NAMALWA (cell line): Measurements from ENCODE around the gene TMEM204.

Experiments used
- DNase-seq: peaks from one replicate; pipeline ENCODE4 v3.0.0-alpha.2; 2015; ENCODE audit warnings: low spot score

The TMEM204 gene

GRCh38 chr16:1533443-1533951 is at the start of gene TMEM204:
Gene TMEM204, plus strand, starts transcription at chr16:1533666. Its CDS starts 610 bp downstream, at chr16:1534276.
- no peak for DNase-seq

GRCh38 chr16:1485847-1486496 is 47.5 kb upstream of the TMEM204 start:
- DNase-seq: no peak

GRCh38 chr16:1486551-1487390 is 46.7 kb upstream of the TMEM204 start:
- no peak for DNase-seq

GRCh38 chr16:1487395-1488053 is 45.9 kb upstream of the TMEM204 start:
- no peak for DNase-seq

GRCh38 chr16:1488054-1488601 is 45.3 kb upstream of the TMEM204 start:
- no peak for DNase-seq

- no peak for DNase-seq
Observed at GRCh38 chr16:1488619-1489018, 44.8 kb upstream of the TMEM204 start, which contains the start of gene PTX4. Gene PTX4, minus strand, starts transcription at chr16:1488944. Its CDS starts 35 bp downstream, at chr16:1488909.

- DNase-seq: no peak
Observed at GRCh38 chr16:1489077-1489476, 44.4 kb upstream of the TMEM204 start.

- DNase-seq: no peak
Observed at GRCh38 chr16:1491327-1491726, 42.1 kb upstream of the TMEM204 start.

GRCh38 chr16:1492082-1492922 is 41.2 kb upstream of the TMEM204 start:
- no peak for DNase-seq

GRCh38 chr16:1492923-1493745 is 40.3 kb upstream of the TMEM204 start, which contains the start of gene TELO2:
Gene TELO2, plus strand, starts transcription at chr16:1493360. Its CDS starts 922 bp downstream, at chr16:1494282.
- peak; percentile 89 for DNase-seq

GRCh38 chr16:1493746-1494094 is 39.7 kb upstream of the TMEM204 start:
- peak; percentile 43 for DNase-seq

GRCh38 chr16:1494129-1494640 is 39.3 kb upstream of the TMEM204 start:
- peak; percentile 20 for DNase-seq

- no peak for DNase-seq
Observed at GRCh38 chr16:1494711-1495110, 38.8 kb upstream of the TMEM204 start.

- DNase-seq: no peak
Observed at GRCh38 chr16:1495211-1495888, 38.1 kb upstream of the TMEM204 start.

- no peak for DNase-seq
Observed at GRCh38 chr16:1495889-1496262, 37.6 kb upstream of the TMEM204 start.

GRCh38 chr16:1496464-1496863 is 37.0 kb upstream of the TMEM204 start:
- no peak for DNase-seq

- no peak for DNase-seq
Observed at GRCh38 chr16:1497014-1497598, 36.4 kb upstream of the TMEM204 start.

- no peak for DNase-seq
Observed at GRCh38 chr16:1498899-1499676, 34.4 kb upstream of the TMEM204 start.
